ENCODE data around the gene SAMD4B.

DNA sequence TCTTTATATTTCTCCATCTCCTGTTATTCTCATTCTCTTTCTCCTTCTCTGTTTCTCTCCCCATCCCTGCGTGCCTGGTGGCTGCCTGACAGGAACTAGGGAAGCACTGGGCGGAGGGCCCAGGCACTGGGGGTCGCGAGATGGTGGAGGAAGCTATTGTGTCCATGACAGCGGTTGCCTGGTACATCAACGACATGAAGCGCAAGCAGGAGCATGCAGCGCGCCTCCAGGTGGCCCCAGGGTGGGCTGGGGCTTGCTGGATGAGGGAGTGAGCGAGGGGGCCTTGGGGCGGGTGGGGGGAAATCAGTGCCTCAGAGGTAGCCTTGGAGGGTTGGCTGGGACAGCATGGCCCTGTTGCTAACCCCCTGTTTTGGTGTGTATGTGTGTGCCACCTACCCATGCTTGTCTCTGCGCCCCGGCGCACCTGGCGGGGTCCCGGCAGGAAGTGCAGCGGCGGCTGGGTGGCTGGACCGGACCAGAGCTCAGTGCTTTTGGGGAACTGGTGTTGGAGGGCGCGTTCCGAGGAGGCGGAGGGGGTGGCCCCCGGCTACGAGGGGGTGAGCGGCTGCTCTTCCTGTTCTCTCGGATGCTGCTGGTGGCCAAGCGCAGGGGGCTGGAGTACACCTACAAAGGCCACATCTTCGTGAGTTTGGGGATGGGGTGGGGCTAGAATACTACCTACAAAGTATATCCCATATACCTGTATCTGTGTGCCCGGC, 75.4 kb downstream of the SAMD4B start:
- TF ChIP-seq, protein P1, sequence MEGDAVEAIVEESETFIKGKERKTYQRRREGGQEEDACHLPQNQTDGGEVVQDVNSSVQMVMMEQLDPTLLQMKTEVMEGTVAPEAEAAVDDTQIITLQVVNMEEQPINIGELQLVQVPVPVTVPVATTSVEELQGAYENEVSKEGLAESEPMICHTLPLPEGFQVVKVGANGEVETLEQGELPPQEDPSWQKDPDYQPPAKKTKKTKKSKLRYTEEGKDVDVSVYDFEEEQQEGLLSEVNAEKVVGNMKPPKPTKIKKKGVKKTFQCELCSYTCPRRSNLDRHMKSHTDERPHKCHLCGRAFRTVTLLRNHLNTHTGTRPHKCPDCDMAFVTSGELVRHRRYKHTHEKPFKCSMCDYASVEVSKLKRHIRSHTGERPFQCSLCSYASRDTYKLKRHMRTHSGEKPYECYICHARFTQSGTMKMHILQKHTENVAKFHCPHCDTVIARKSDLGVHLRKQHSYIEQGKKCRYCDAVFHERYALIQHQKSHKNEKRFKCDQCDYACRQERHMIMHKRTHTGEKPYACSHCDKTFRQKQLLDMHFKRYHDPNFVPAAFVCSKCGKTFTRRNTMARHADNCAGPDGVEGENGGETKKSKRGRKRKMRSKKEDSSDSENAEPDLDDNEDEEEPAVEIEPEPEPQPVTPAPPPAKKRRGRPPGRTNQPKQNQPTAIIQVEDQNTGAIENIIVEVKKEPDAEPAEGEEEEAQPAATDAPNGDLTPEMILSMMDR (IDR thresholded peaks at IDR 0.05; ENCODE audit: poor library complexity), result no peak
- TF ChIP-seq EZH2phosphoT487 (IDR thresholded peaks at IDR 0.05; ENCODE audit: low read depth, severe bottlenecking, unreplicated experiment) (no peak), EZH2 (IDR thresholded peaks at IDR 0.05; ENCODE audit: borderline replicate concordance) (no peak)

All from hepatocyte (in vitro differentiated cells).